Measurements from ENCODE around the gene FNIP2.
"Not testable (repeated sequence)": the region's sequence is repeated elsewhere in the genome, so short reads cannot be mapped to it uniquely, and the experiment has no call there.

Gene FNIP2

GRCh38 chr4:158875455-158875854 lies 106.6 kb downstream of the FNIP2 start:
- no peak for DNase-seq

GRCh38 chr4:158877069-158877468 lies 108.2 kb downstream of the FNIP2 start:
- DNase-seq, result no peak

GRCh38 chr4:158882142-158882541 lies 113.3 kb downstream of the FNIP2 start:
- DNase-seq, result not testable (repeated sequence)

- no peak for DNase-seq
Measured at GRCh38 chr4:158884280-158884679, 115.5 kb downstream of the FNIP2 start.

- DNase-seq, result no peak
Measured at GRCh38 chr4:158885564-158885963, 116.7 kb downstream of the FNIP2 start.

- DNase-seq, result no peak
Measured at GRCh38 chr4:158890294-158890693, 121.5 kb downstream of the FNIP2 start.

GRCh38 chr4:158891256-158891655 lies 122.4 kb downstream of the FNIP2 start:
- DNase-seq, result no peak

DNA sequence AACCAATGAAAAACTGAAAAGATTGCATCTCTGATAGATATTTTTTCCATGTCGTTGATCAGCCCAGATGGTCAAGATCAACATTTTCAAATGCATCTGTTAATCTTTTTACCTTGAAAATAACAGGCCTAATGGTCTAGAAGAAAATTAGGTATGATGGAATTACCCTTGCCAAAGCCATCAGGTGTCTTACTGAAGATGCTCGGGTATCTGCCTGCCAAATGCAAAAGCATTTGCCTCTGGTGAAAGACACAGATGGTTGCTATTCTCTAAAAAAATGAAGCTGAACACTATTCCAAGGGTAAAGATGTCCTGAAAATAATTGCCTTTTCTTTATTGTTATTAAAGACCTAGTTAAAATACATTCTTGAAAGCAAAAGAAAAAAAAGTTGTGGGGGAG lies 126.0 kb downstream of the FNIP2 start:
- DNase-seq, result no peak

- no peak for DNase-seq
Measured at GRCh38 chr4:158895797-158896576, 127.2 kb downstream of the FNIP2 start.

GRCh38 chr4:158896577-158897238 lies 127.9 kb downstream of the FNIP2 start:
- not testable (repeated sequence) for DNase-seq

- DNase-seq, result not testable (repeated sequence)
Measured at GRCh38 chr4:158900408-158900807, 131.6 kb downstream of the FNIP2 start.

- DNase-seq, result not testable (repeated sequence)
Measured at GRCh38 chr4:158902280-158903078, 133.7 kb downstream of the FNIP2 start.

DNA sequence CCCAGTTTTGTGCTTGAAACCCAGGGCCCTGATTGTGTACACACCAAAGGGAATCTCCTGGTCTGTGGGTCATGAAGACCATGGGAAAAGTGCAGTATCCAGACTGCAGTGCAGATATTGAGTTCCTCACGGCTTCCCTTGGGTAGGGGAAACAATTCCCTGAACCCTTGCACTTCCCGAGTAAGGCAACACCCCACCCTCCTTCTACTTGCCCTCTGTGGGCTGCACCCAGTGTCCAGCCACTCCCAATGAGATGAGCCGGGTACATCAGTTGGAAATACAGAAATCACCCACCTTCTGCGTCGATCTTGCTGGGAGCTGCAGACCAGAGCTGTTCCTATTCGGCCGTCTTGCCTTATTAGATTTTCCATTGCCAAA lies 134.2 kb downstream of the FNIP2 start:
- DNase-seq, result no peak

DNA sequence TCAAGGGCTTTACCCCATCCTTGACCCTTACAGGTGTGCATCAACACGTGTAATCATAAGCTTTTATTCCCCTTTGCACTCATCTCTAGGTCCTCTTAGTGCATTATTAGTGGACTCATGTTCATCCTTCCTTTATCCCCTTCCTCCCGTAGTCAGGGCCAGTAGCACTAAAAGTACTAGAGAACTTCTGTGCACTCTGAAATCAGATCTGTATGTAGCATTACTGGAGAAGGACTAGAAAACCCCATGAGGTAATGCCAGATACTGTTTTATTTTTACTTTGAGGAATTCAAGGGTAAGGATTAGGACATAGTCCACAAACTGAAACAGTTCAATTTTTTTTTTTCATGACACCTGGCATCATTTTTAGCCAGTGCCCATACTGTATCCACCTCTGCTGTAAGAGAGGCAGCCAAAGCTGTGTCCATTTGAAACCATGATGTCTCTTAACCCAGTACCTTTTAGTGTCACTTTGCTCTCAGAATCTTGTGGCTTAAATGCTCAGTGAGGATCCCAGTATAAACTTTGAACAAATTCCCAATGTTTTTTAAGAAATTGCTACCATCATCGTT lies 134.7 kb downstream of the FNIP2 start:
- DNase-seq, result no peak

- no peak for DNase-seq
Measured at GRCh38 chr4:158904815-158905214, 136.0 kb downstream of the FNIP2 start.

DNA sequence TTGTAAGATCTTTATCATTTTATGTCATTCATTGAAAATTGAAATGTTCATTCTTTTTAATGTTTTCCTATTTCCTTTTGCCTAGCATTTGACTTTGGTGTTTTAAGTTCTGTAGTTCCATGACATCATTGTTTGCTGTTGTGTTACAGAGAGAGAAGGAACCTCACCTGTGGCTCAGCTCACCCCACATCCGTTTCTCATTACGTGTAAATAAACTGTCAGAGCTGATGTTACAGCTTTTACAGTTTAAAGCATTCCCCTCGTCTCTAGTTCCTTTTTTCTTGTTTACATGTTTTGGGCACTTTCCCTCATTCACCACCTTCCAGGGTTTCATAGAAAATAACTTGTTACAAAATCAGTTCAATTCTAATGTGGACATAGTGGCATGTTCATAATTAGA lies 137.2 kb downstream of the FNIP2 start:
- no peak for DNase-seq

DNA sequence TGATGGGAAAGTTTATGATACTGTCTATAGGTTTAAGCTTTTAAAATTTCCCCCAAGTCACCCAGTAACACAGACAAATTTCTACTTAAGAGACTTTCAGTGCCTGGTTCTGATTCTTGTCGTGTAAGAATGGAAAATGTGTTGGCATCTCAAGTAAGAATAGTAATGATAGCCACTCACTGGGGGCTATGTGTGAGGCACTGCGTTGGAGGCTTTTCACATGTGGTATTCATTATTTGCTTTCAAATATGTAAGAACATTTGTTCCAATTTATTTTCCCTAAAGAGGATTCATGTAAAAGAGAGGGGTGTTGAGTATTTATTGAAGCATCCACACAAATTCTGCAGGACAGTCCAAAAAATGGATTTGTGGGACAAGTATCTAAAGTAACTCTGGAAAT lies 143.6 kb downstream of the FNIP2 start:
- DNase-seq, result no peak

DNA sequence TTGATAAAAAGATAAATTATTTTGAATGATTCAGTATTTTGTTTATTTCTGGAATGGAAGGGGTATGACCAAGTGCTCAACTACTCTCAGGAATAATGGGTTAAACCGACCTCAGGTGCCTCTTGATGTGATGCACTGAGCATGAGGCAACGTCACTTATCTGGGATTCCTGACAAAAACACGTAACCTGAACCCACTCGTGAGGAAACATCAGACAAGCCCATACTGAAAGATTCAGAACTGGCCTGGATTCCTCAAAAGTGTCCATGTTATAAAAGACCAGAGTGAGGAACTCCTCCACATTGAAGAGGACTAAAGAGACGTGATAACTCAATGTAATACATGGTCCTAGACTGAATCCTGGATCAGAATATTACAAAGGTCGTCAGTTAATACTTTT lies 144.0 kb downstream of the FNIP2 start:
- DNase-seq, result no peak

GRCh38 chr4:158913766-158914165 lies 144.9 kb downstream of the FNIP2 start:
- DNase-seq, result no peak

- DNase-seq, result no peak
Measured at GRCh38 chr4:158914218-158914617, 145.4 kb downstream of the FNIP2 start.

- no peak for DNase-seq
Measured at GRCh38 chr4:158915683-158916241, 146.9 kb downstream of the FNIP2 start.

GRCh38 chr4:158920452-158920996 lies 151.7 kb downstream of the FNIP2 start:
- not testable (repeated sequence) for DNase-seq

DNA sequence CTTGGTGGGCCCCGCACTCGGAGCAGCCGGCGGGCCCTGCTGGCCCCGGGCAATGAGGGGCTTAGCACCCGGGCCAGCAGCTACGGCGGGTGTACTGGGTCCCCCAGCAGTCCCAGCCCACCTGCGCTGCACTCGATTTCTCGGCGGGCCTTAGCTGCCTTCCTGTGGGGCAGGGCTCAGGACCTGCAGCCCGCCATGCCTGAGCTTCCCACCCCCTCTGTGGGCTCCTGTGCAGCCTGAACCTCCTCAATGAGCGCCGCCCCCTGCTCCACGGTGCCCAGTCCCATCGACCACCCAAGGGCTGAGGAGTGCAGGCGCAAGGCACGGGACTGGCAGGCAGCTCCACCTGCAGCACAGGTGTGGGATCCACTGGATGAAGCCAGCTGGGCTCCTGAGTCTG lies 158.9 kb downstream of the FNIP2 start:
- not testable (repeated sequence) for DNase-seq

Data from midbrain (tissue), 1 donor.